IMR-90 (cell line): Measurements from ENCODE around the gene MRPL1. TPM values are rescaled to one million over a fixed set of nuclear protein-coding genes. Genes with fewer than 3 reads are reported as not detected.

ENCODE experiments used
- ATAC-seq: fragments of 200-7000 bp; cut with Tn5 transposase; 2 replicates; pipeline ENCODE4 v1.9.1; 2020; ENCODE audit warnings: low read depth, mild to moderate bottlenecking, moderate library complexity
- BruUV-seq: library from RNA; stranded (reverse); fragments of 400-500 nt; replicated peaks from 2 replicates; lab custom pipeline; 2021; lab: Mats Ljungman, UMichigan
- CTCF ChIA-PET: fragments of 300-600 bp; formaldehyde crosslinking; extraction: SDS; loops from one replicate; lab custom pipeline; 2021; ENCODE audit warnings: antibody characterized with exemption; lab: Yijun Ruan, JAX
- POLR2A ChIA-PET: fragments of 300-600 bp; sonication (Branson Sonifier 250); formaldehyde crosslinking; loops from one replicate; lab custom pipeline; 2022; ENCODE audit warnings: antibody characterized with exemption; ENCODE audit not compliant: unreplicated experiment; lab: Charles Lee
- DNase-seq: peaks from one replicate; pipeline ENCODE4 v3.0.0; 2013
- H2AFZ ChIP-seq: replicated peaks from 2 replicates; pipeline ENCODE3; 2013; ENCODE audit warnings: low read length, mild to moderate bottlenecking; ENCODE audit not compliant: poor library complexity
- H2AK5ac ChIP-seq: 2 replicates; pipeline ENCODE4 v1.6.1; 2013; ENCODE audit warnings: low read depth, low read length, inconsistent platforms
- H2AK9ac ChIP-seq: replicated peaks from 2 replicates; pipeline ENCODE3; 2013; ENCODE audit warnings: mild to moderate bottlenecking, low read depth, low read length, moderate library complexity; ENCODE audit not compliant: poor library complexity
- H2BK120ac ChIP-seq: 2 replicates; pipeline ENCODE4 v1.6.1; 2013; ENCODE audit warnings: low read depth, low read length, inconsistent platforms
- H2BK15ac ChIP-seq: 3 replicates; pipeline ENCODE4 v1.6.1; 2013; ENCODE audit warnings: low read depth, low read length, inconsistent platforms
- H2BK20ac ChIP-seq: 2 replicates; pipeline ENCODE4 v1.6.1; 2013; ENCODE audit warnings: low read depth, mild to moderate bottlenecking, inconsistent platforms, low read length, moderate library complexity
- H2BK5ac ChIP-seq: 2 replicates; pipeline ENCODE4 v1.6.1; 2013; ENCODE audit warnings: mild to moderate bottlenecking, low read depth, low read length, inconsistent platforms; ENCODE audit not compliant: poor library complexity, severe bottlenecking
- H3K14ac ChIP-seq: replicated peaks from 2 replicates; pipeline ENCODE4 v1.6.1; 2013; ENCODE audit warnings: low read depth, low read length, inconsistent platforms
- H3K18ac ChIP-seq: 2 replicates; pipeline ENCODE4 v1.6.1; 2013; ENCODE audit warnings: low read depth, low read length, control low read depth
- H3K23ac ChIP-seq: 2 replicates; pipeline ENCODE4 v1.6.1; 2013; ENCODE audit warnings: low read depth, low read length, inconsistent platforms
- H3K27ac ChIP-seq: 2 replicates; pipeline ENCODE4 v1.5.1; 2013; ENCODE audit warnings: mild to moderate bottlenecking, control low read depth, low read length; ENCODE audit not compliant: insufficient read depth
- H3K27me3 ChIP-seq: 2 replicates; pipeline ENCODE4 v1.6.1; 2013; ENCODE audit warnings: low read length; ENCODE audit not compliant: control insufficient read depth, insufficient read depth
- H3K36me3 ChIP-seq: 2 replicates; pipeline ENCODE4 v1.6.1; 2013; ENCODE audit warnings: low read length, mixed read lengths; ENCODE audit not compliant: control insufficient read depth, insufficient read depth
- H3K4ac ChIP-seq: 2 replicates; pipeline ENCODE4 v1.6.1; 2013; ENCODE audit warnings: low read depth, low read length, inconsistent platforms
- H3K4me1 ChIP-seq: 2 replicates; pipeline ENCODE4 v1.6.1; 2013; ENCODE audit warnings: low read length, mixed read lengths; ENCODE audit not compliant: control insufficient read depth, insufficient read depth
- H3K4me2 ChIP-seq: 2 replicates; pipeline ENCODE4 v1.6.1; 2013; ENCODE audit warnings: low read depth, mild to moderate bottlenecking, control low read depth, low read length, moderate library complexity
- H3K4me3 ChIP-seq: 2 replicates; pipeline ENCODE4 v1.5.1; 2013; ENCODE audit warnings: low read depth, mild to moderate bottlenecking, control low read depth, low read length, moderate library complexity; ENCODE audit not compliant: insufficient read depth
- H3K56ac ChIP-seq: 2 replicates; pipeline ENCODE4 v1.6.1; 2013; ENCODE audit warnings: low read length, inconsistent platforms; ENCODE audit not compliant: insufficient read depth; ENCODE audit errors: extremely low read depth
- H3K79me1 ChIP-seq, 2 experiments: 2 replicates each; pipeline ENCODE4 v1.6.1; 2013; ENCODE audit warnings: low read length in 2 of 2, inconsistent platforms in 1 of 2, low read depth in 1 of 2
- H3K9ac ChIP-seq: 2 replicates; pipeline ENCODE4 v1.6.1; 2013; ENCODE audit warnings: low read depth, low read length, control low read depth
- H3K9me1 ChIP-seq: 2 replicates; pipeline ENCODE4 v1.6.1; 2013; ENCODE audit warnings: low read length, inconsistent platforms; ENCODE audit not compliant: insufficient read depth
- H3K9me3 ChIP-seq: 2 replicates; pipeline ENCODE4 v1.6.1; 2013; ENCODE audit warnings: low read length; ENCODE audit not compliant: control insufficient read depth, insufficient read depth
- H4K20me1 ChIP-seq: 2 replicates; pipeline ENCODE4 v1.6.1; 2013; ENCODE audit warnings: low read length, inconsistent platforms; ENCODE audit not compliant: insufficient read depth
- H4K5ac ChIP-seq: 2 replicates; pipeline ENCODE4 v1.6.1; 2013; ENCODE audit warnings: mild to moderate bottlenecking, low read depth, low read length, control low read depth
- H4K8ac ChIP-seq, 2 experiments: 2 replicates each; pipeline ENCODE4 v1.6.1; 2013; ENCODE audit warnings: low read depth in 2 of 2, low read length in 2 of 2, control low read depth in 1 of 2, inconsistent platforms in 1 of 2
- H4K91ac ChIP-seq: 2 replicates; pipeline ENCODE4 v1.6.1; 2013; ENCODE audit warnings: low read depth, low read length, inconsistent platforms; ENCODE audit not compliant: insufficient read depth
- CTCF ChIP-seq: conservative IDR thresholded peaks from 2 replicates; pipeline ENCODE4 v1.5.1; 2012; ENCODE audit warnings: mild to moderate bottlenecking, low read depth, low read length, improper control_type of control experiment
- MAZ ChIP-seq: IDR thresholded peaks from 2 replicates; pipeline ENCODE4 v1.6.1; 2012; ENCODE audit warnings: low read depth, mild to moderate bottlenecking, low read length, improper control_type of control experiment, moderate library complexity, borderline replicate concordance
- RAD21 ChIP-seq: IDR thresholded peaks from 2 replicates; pipeline ENCODE4 v1.6.1; 2012; ENCODE audit warnings: low read length, improper control_type of control experiment
- SMC3 ChIP-seq: fragments of 150-350 bp; IDR thresholded peaks from 2 replicates; pipeline ENCODE4 v1.6.1; 2016; ENCODE audit warnings: low read depth, mild to moderate bottlenecking, antibody characterized with exemption, low read length, moderate library complexity
- WGBS, 2 experiments: methylation state at CpG; one replicate each; pipeline versions ENCODE4 v1.1.5 to v1.1.7; 2013; ENCODE audit warnings: missing lambda C conversion rate in 2 of 2; ENCODE audit not compliant: insufficient read length in 1 of 2; ENCODE audit errors: extremely low coverage in 2 of 2; 5-methylcytosine and 5-hydroxymethylcytosine counted together
- dilution Hi-C: fragments of 300-500 bp; cut with HindIII; formaldehyde crosslinking; loops from one replicate; pipeline ENCODE4 v1.14.3; 2018; ENCODE audit warnings: low sequenced_read_pairs; ENCODE audit not compliant: unreplicated experiment
- in situ Hi-C: fragments of 300-500 bp; cut with MboI; formaldehyde crosslinking; loops from 3 replicates; pipeline ENCODE4 v1.14.3; 2019; ENCODE audit warnings: low sequenced_read_pairs, inconsistent platforms, mixed read lengths
- intact Hi-C: fragments of 100-400 bp; cut with micrococcal nuclease; formaldehyde crosslinking; loops from 2 replicates; pipeline ENCODE4 v1.10.0; 2022
- polyA plus RNA-seq, 3 experiments: library from polyadenylated mRNA; depleted of rRNA; stranded (reverse); fragments of >200 nt; gene quantifications; 2 replicates each; pipeline ENCODE4 v1.2.3, GENCODE V29; 2012; ENCODE audit warnings: low replicate concordance in 1 of 3
- total RNA-seq: library from RNA; depleted of rRNA; stranded (reverse); fragments of >200 nt; gene quantifications from 2 replicates; pipeline ENCODE4 v1.2.3, GENCODE V29; 2012

Gene MRPL1
- total and polyA plus RNA-seq, 2 of the 4 experiments (the other 2 are of a cell fraction), result 13.4 to 22.5 TPM

GRCh38 chr4:77959566-77960338 is 97.1 kb downstream of the MRPL1 start:
- H3K9me3 ChIP-seq, result no peaks in the 10 kb centered on the region
- no peaks in the 10 kb centered on the region for H3K27me3 ChIP-seq
- H4K5ac ChIP-seq, result no peak overlapping the region
- no peak overlapping the region for H2AFZ ChIP-seq
- ATAC-seq, result peak; percentile 61; the same call in 1 of the 2 replicates
- no peaks in the 10 kb centered on the region for H3K9me1 ChIP-seq
- H3K4ac ChIP-seq, result no peak overlapping the region
- peak; percentile 70 for TF ChIP-seq RAD21
- TF ChIP-seq SMC3, result peak; percentile 43; the same call in 1 of the 2 replicates
- peak; percentile 70 for TF ChIP-seq CTCF
- TF ChIP-seq MAZ, result no peak
- intact Hi-C loops, result loop anchor here (2.0 to 10.0 kb wide), 5 partner anchors 557 to 975 kb away; partner anchors contain the start of genes BMP2K and PAQR3
- no TSS peak for BruUV-seq
- no peak overlapping the region for H3K23ac ChIP-seq
- no peak overlapping the region for H3K56ac ChIP-seq
- no peak overlapping the region for H4K91ac ChIP-seq
- no CpG with 5 or more reads among the region's 6 CpGs for WGBS, 2 experiments
- no peak overlapping the region for H3K18ac ChIP-seq
- H3K14ac ChIP-seq, result no peak overlapping the region
- no peak overlapping the region for H4K8ac ChIP-seq
- ChIA-PET CTCF (interaction anchor here (1.0 kb wide), 1 partner anchor 553 kb away, joined by 3 read pairs; no protein-coding TSS in a partner anchor), POLR2A (no interaction called here)
- H3K4me3 ChIP-seq, result no peak overlapping the region
- H3K9ac ChIP-seq, result no peak overlapping the region
- no peak overlapping the region for H2BK20ac ChIP-seq
- H3K79me1 ChIP-seq, result no peaks in the 10 kb centered on the region
- no peaks in the 10 kb centered on the region for H4K20me1 ChIP-seq
- no peak overlapping the region for H2AK9ac ChIP-seq
- in situ Hi-C loops, result loop anchor here (10.0 to 25.0 kb wide), 2 partner anchors 555 to 903 kb away; no protein-coding TSS in a partner anchor
- peak; percentile 57 for DNase-seq
- H2BK120ac ChIP-seq, result no peak overlapping the region
- H2BK15ac ChIP-seq, result no peak overlapping the region
- no peaks in the 10 kb centered on the region for H3K4me1 ChIP-seq
- H2AK5ac ChIP-seq, result no peak overlapping the region
- peak overlapping the region; percentile 44; the same call in 1 of the 2 replicates for H3K4me2 ChIP-seq
- H3K36me3 ChIP-seq, result no peaks in the 10 kb centered on the region
- dilution Hi-C loops, result no loop called here
- H2BK5ac ChIP-seq, result no peak overlapping the region
- no peak overlapping the region for H3K27ac ChIP-seq
